NCI-H748 (cell line): ENCODE results near the gene TAF5L.
"Not testable (repeated sequence)": the region's sequence is repeated elsewhere in the genome, so short reads cannot be mapped to it uniquely, and the experiment has no call there.

ENCODE experiments used
- DNase-seq: peaks from one replicate; lab custom pipeline; 2025; ENCODE audit not compliant: unreplicated experiment; lab: John Stamatoyannopoulos, UW

The TAF5L gene

DNA sequence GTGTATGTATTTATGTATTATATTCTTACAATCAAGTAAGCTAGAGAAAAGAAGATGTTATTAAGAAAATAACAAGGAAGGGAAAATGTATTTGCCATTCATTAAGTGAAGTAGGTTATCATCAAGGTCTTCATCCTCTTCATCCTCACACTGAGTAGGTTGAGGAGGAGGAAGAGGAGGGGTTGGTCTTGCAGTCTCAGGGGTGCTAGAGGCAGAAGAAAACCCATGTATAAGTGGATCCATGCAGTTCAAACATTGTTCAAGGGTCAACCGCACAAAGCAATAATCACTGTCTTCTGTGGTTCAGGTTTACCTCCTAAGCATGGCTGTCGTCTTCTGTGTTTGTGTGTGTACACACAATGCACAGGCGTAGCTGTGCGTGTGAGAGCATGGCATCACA lies 17.0 kb upstream of the TAF5L start:
- no peak for DNase-seq

DNA sequence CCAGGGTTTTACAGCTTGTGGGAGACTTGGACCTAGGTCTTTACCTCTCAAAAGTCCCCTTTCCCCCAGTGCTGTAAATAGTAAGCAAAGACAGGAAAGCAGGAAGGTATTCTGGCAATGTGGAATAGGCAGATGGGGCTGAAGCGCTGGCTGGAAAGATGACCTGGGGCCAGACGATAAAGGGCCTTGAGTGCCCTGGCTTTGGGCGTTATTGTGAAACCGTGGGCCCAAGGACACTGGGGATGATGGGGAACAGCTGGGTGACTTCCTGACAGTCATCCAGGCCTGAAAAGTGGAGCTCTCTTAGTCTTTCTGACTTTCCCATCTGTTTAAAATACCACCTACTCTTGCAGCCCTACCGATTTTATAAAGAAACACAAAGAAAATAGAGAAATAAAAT lies 16.5 kb upstream of the TAF5L start:
- DNase-seq, result no peak

DNA sequence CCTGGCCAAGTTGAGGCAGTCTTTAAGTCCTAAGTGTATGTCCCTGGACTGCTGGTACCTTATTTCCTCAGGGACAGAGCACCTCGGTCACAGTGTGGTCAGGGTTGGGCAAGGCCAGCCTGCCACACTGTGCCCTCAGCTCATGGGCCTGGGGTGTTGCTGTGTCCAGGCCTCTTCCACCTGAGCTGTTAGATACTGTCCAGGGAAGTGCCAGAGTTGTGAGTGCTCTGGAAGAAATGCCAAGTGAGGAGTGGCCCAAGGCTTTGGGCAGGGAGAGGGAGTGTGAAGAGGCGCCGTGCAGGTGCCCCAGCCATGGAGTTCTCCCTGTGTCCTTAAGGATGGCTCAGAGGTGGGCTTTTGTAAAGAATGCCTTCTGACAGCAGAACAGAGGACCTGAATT lies 15.4 kb upstream of the TAF5L start:
- DNase-seq, result no peak

DNA sequence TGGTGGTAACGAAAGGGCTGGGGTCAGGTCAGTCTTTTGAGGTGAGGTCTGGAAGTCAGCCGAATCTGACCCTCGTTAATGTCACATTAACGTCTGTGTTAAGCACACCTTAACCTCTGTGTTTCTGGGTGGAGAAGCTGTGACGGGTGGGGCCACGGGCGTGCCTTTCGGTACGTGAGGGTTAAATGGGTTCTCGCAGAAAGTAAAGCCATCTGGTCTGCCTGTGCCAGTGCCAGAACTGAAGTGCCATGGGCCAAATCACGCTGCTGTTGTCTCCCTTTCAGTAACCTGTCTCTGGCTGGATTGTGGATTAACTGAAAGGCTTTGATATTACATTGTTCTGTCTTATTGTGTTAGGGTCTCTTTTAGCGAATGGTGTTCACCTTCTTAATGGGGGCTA lies 14.5 kb upstream of the TAF5L start:
- peak; percentile 33 for DNase-seq

DNA sequence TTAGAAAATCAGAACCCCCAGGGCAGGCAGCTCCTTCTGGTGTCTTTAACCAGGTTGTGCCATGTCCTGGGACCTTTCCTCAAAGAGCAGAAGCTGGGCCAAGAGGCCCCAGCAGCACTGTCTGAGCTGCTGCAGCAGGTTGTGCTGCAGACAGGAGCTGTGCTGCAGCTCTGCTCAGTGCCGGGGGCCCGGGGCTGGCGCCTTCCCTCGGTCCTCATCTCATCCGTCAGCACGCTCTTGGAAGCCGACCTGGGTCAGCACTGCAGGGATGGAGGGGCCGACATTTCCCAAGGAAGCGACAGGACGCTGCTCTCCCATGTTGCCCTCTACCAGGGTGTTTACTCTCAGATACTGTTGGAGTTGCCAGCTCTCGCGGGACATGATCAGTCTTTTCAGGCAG lies 11.8 kb upstream of the TAF5L start:
- DNase-seq, result no peak

DNA sequence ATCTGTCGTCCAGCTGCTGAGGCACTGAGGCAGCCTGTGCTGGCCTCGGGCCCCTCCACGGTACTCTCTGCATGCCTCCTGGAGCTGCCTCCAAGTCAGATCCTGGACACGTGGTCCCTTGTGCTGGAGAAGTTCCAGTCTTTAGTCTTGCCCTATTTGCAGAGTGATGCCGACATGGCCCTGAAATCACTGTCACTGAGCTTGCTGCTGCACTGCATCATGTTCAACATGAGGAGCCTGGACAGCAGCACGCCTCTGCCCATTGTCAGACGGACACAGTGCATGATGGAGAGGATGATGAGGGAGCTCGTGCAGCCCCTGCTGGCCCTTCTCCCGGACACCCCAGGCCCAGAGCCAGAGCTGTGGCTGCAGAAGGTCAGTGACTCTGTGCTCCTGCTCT lies 10.1 kb upstream of the TAF5L start:
- DNase-seq, result no peak

DNA sequence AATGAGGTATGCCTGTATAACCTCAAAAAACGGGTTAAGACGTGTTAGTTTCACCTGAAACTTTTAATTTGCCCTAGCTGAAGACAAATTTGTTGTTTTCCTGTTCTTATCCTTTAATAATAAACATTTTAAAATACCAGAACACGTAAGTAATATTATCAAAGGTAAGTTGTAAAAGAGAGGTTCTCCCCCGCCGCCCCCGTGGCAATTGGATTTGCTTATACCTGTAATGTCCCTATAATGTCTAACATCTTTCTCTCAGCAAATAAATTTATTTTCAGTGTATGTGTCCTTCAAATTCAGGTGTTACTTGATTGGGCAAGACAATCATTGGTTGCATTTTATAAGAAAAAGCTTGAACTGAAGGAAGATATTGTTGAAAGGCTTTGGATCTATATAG lies 6.0 kb upstream of the TAF5L start:
- no peak for DNase-seq

DNA sequence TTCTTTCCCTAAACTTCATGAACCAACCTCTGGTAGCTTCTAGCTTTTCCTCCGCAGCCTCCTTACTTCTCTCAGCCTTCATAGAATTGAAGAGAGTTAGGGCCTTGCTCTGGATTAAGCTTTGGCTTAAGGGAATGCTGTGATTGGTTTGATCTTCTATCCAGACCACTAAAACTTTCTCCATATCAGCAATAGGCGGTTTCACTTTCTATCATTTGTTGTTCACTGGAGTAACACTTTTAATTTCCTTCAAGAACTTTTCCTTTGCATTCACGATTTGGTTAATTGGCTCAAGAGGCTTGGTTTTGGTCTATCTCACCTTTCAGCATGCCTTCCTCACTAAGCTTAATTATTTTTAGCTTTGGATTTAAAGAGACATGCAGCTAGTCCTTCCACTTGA lies 5.2 kb upstream of the TAF5L start:
- no peak for DNase-seq

DNA sequence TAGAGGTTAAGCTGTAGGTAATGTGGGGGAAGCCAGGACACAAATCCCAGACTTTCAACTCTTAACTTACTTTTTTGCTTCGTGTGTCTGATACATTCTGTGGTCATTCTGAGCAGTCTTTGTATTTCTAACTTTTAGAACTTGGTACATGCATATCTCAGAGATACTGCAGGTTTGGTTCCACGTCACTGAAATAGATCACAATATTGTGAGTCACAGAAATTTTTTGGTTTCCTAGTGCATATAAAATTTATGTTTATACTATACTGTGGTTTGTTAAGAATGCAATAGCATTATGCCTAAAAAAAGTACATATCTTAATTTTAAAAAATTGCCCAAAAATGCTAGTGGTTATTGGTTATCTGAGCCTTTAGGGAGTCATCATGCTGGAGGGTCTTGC lies 3.3 kb upstream of the TAF5L start:
- no peak for DNase-seq

DNA sequence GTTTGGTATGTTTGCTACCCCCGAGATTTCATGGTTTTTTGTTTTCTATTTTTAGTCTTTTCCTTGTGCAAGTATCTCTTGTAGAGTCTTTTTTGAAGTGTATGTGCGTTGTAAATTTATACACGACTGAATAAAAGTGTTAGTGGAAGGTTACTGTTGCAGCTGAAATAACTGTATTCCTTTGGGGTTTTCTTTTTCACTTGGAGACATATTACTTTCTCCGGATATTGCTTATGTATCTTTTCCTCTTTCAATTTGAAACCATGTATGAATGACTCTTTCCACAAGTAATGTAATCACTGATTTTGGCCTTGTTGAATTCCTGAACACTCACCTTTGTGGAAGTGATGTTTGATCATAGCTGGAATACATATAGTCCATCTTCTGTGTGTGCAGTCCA lies 1.1 kb upstream of the TAF5L start:
- DNase-seq, result no peak

DNA sequence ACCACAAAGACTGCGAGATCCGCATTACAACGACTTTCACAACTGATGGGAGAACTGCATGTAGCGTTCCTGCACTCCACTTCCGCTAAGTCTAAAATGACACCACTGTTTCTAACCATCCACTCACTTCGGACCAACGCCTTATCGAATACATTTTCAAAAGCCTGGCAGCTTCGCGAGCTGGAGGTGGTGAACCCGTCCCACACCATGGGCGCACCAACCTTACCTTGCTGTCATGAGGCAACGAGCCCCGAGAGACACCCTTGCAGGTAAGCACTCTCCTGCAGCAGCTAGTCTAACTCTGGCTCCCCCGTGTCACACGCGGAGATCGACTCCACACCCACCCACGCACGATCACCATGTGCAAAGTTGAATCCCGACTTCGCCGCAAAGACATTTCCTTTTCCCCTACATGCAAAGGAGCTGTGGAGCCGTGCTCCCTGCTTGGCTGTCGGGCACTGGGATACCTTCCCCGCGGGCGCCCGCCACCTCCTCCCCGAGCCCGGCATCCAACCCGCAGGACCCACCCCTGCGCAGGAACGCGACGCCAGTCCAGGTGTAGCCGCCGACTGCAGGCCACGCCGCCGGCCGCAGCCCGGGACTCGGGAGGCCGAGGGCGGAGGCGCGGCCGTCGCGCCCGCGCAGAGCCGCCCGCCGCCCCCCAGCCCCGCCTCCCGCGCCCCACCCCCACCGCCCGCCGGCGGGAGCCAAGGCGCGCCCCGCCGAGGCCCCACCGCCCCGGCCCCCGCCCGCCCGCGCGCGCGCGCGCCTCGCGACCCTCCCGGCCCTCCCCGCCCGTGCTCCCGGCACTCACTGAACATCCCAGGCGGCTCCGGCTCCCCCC lies 629 bp downstream of the TAF5L start:
- DNase-seq, result peak; percentile 68

DNA sequence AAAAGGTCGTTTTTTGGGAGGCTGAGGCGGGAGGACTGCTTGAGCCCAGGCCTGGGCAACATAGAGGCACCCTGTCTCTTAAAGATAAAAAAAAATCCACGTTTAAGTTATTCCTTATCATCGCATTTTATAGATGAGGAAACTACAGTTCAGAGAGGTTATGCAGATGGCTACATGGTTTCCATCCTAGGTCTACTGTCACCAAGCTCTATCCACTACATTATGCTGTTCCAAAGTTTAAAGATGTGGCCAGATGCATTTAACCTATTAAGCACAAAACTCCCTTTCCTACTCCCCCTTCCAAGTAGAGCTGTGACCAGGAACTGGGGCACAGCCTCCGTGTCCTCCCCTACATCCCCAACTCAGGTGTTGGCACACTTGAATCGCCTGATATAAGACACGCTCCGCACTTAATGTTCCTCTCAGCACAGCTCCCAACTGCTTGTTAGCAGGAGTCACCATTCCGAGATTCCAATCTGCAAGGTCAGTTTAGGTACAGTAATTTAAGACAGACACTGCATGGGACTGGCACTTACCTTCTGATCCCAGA lies 1.3 kb downstream of the TAF5L start:
- DNase-seq, result no peak

DNA sequence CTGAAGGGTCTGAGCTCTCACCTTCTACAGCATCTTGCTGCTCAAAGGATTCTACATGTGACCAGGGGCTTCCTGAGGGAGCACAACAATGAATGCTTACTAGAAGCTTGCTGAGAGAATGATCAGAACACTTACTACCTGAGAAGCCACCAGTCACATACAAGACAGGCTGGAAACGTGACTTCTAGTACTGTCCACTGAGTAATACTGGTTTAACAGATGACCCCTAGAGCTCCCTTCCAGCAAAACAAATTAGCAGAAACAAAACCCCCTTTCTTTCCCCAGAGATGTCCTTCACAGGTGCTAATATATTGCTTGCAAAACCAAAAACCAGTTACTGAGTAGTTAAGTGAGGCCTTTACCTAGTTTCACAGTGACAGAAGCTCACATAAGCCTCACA lies 2.1 kb downstream of the TAF5L start:
- no peak for DNase-seq

DNA sequence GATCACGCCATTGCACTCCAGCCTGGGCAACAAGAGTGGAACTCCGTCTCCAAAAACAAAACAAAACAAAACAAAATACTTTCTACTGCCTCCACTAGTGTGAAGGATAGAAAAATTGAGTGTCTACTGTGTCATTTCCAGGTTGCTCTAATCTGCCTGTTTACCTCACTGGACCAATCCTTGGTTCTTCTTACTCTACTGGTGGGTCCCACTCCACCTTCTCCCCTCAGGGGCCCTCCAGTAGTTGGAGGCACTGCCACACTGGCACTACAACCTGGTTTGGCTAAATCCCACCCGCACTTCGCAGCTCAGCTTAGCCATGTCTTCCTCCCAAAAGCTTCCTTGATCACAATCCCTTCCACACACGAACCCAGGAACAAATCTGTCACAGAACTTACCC lies 2.7 kb downstream of the TAF5L start:
- no peak for DNase-seq

DNA sequence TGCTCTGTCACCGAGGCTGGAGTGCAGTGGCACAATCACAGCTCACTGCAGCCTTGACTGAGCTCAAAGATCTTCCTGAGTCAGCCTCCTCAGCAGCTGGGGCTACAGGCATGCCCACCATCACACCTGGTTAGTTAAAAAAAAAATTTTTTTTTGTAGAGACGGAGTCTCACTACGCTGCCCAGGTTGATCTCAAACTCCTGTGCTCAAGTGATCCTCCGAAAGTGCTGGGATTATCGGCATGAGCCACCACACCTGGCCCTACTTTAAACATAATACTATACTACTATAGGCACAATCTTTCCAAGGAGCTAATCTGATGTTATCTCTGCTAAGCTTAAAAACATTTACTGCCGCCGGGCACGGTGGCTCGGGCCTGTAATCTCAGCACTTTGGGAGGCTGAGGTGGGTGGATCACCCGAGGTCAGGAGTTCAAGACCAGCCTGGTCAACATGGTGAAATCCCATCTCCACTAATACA lies 3.2 kb downstream of the TAF5L start:
- DNase-seq, result not testable (repeated sequence)

DNA sequence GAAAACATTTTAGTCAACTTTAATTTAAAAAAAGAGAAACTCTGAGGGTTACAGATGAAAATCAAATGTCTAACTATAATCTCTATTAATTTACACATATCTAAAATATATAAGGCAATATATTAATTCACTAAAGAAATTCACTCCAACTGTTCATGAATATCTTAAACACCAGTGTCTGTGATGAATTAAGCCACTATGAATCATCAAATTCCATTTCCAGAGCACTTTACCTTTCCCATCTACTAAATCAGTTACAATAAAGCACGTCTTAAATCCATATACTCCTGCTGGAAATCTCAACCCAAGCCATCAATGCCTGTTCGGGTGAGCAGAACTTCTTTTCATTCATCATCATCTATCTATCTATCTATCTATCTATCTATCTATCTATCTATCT lies 4.3 kb downstream of the TAF5L start:
- DNase-seq, result no peak

DNA sequence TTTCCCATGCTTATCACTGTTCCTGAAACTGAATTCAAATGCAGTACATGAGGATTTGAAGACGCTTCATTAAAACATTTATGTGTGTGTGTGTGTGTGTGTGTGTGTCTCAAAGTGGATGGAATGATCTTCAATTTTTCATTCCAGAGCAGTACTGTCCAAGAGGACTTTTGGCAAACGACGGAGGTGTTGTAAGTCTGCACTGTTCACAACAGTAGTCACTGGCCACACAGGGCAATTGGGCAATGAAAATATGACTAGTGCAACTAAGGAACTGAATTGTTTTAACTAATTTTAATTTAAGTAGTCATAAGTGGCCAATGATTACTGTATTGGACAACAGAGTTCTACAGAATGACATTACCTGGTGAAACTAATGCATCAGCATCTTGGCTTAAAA lies 5.0 kb downstream of the TAF5L start:
- DNase-seq, result no peak

DNA sequence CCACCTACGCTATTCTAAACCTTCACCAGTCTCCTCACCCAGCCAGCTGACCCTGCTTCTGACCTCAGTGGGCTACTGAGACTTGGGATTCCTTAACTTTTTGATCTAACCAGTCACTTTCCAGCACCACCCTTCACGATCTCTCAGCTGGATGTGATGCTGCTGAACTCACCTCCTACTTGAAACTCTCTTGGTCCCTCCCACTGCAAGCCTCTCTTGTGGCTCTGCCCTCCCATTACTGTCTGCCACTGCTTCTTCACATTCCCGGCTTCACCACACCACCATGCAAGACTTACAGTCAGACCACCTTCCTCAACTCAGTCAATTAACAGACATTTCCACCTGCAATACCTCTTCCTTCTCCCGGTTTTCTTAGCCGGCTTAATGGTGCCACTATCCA lies 6.3 kb downstream of the TAF5L start:
- no peak for DNase-seq

DNA sequence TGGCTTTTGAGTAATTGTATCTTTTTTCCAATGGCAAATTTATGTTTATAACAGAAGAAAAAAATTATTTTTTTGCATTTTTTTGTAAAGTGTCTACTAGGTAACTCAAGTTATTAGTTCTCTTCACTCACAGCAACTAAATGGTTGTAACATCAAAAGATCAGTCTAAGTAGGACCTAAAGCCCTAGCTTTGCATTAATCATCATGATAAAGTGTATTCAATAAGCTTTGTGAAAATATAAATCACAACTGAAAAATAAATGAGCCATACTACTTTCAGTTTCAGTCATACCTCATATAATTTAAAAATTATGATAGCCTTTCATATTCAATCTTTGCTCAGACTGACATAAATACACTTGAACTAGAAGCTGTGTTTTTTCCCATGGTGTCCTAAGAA lies 6.9 kb downstream of the TAF5L start:
- no peak for DNase-seq

DNA sequence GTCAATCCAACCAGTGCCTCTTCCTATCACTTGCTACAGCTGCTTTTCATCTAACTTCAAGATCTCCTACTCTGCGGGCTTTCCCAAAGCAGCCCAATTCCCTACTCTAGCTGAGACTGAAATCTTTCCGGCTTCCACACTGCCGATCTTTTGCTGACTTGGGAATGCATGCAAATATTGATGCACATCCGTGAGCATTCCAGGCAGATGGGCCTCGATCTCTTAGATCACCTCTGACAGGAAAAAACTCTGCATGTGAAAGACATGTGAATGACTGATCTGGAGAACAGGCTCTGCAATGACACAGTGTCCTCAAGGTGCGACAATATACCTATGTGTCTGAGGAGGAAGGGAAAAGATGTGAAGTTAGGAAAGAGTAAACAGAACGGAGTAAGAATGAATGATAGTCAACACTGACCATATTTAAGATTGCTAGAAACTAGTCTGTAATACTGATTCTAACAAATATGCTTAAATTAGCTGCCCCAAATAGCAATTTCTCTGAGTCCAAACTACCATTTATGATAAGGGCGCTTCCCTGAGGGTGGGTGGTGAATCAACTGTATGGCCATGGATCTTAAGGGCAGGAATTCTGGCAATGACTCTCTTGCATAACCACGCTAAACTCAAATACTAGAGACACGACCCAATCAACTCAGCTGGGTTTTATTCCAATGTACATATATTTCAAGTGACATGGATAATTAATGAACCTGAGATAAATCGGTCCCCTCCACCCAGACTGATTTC lies 8.4 kb downstream of the TAF5L start:
- no peak for DNase-seq

DNA sequence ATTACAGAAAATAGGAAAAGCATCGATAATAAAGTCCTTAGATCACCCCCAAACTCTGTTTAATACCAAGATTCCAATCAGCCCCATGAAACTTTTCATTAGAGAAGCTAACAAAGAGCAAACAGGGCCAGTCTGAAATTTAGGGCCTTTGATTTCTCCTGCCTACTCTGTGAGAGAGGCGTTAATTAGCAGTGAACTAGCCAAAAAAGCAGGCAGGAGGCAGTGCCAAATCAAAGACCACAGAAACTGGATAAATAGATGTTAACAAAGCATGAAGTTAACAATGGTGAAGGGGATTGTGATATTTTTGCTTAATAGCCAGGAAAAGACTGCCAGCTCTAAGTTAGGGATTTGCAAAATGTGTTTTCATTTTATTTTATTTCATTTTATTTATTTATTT lies 11.2 kb downstream of the TAF5L start:
- no peak for DNase-seq

DNA sequence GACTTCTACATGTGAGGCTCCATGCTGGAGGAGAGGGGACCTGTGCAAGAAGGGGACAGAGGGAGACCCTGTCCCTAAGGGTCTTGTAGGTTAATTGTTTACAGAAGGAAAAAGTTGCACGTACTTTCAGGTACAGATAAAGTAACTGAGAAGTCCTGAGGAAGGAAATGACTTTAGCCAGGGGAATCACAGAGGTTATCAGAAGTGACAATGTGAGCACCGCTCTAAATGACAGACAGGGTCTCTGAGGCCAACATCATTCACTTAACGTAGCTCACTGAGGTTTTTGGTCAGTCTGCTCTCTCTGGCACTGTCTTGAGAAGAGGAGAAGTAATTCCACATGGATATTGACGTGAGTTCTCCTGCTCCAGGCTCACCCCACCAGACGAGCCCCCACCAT lies 12.0 kb downstream of the TAF5L start:
- DNase-seq, result no peak
